ENCODE measurements around the gene GINS1. TPM values are rescaled to one million over a fixed set of nuclear protein-coding genes. Genes with fewer than 3 reads are reported as not detected.

GINS1 gene
- total and polyA plus RNA-seq, 2 donors (not counting 1 experiment from before 2014, with no cell fraction given), result 0.61 to 2.0 TPM

GRCh38 chr20:25461786-25462545, 54.5 kb downstream of the GINS1 start:
- H3K27ac ChIP-seq (ENCODE audit: low read length in 2 of 2), result no peak overlapping the region
- ChIA-PET POLR2A (no interaction called here), CTCF (no interaction called here)
- TF ChIP-seq CTCF (IDR thresholded peaks at IDR 0.05), result no peak
- TF ChIP-seq EZH2 (IDR thresholded peaks at IDR 0.05; ENCODE audit: borderline replicate concordance, insufficient read depth, low read depth, low read length, poor library complexity, severe bottlenecking), result no peak
- no peak overlapping the region for H3K27ac Mint-ChIP-seq
- DNase-seq (no peak), ATAC-seq (ENCODE audit: low read depth) (no peak)
- no peaks in the 10 kb centered on the region for H3K36me3 ChIP-seq (replicated peaks in 1 of 2; ENCODE audit: control extremely low read depth in 1 of 2, control insufficient read depth in 1 of 2, extremely low read depth in 1 of 2, insufficient read depth in 2 of 2, low read length in 1 of 2)
- H3K79me2 ChIP-seq (ENCODE audit: control insufficient read depth, insufficient read depth, low read length), result no peaks in the 10 kb centered on the region
- no peaks in the 10 kb centered on the region for H3K27me3 ChIP-seq (replicated peaks in 1 of 4; ENCODE audit: control extremely low read depth in 1 of 4, control insufficient read depth in 3 of 4, insufficient read depth in 4 of 4, low read length in 3 of 4)
- H3K4me3 Mint-ChIP-seq, result no peak overlapping the region
- no peaks in the 10 kb centered on the region for H3K27me3 Mint-ChIP-seq
- no peak overlapping the region for H3K4me3 ChIP-seq (ENCODE audit: control extremely low read depth in 1 of 5, extremely low read depth in 1 of 5, insufficient read depth in 1 of 5, low read depth in 2 of 5, low read length in 4 of 5)
- no peaks in the 10 kb centered on the region for H3K4me1 ChIP-seq (ENCODE audit: control insufficient read depth in 2 of 2, insufficient read depth in 2 of 2, low read length in 2 of 2)
- intact Hi-C loops (cut with micrococcal nuclease), result no loop called here
- no peaks in the 10 kb centered on the region for H3K4me1 Mint-ChIP-seq
- no peak overlapping the region for H2AFZ ChIP-seq (ENCODE audit: insufficient read depth, low read depth, low read length, poor library complexity, severe bottlenecking)
- no peaks in the 10 kb centered on the region for H4K20me1 ChIP-seq (ENCODE audit: control insufficient read depth, insufficient read depth, low read length, poor library complexity, severe bottlenecking)
- H3K9ac ChIP-seq (ENCODE audit: low read length), result no peak overlapping the region
- 45% methylated on average over 10 of the region's 18 CpGs for WGBS (ENCODE audit: insufficient coverage)
- H3K9me3 Mint-ChIP-seq (ENCODE audit: insufficient read depth), result no peaks in the 10 kb centered on the region
- no peaks in the 10 kb centered on the region for H3K9me3 ChIP-seq (ENCODE audit: control extremely low read depth in 1 of 3, control insufficient read depth in 2 of 3, insufficient read depth in 1 of 3, low read length in 2 of 3)
- no peak overlapping the region for H3K4me2 ChIP-seq (replicated peaks; ENCODE audit: low read depth, low read length, poor library complexity, severe bottlenecking)

- Histone ChIP-seq H2AFZ (ENCODE audit: insufficient read depth, low read depth, low read length, poor library complexity, severe bottlenecking) (no peak overlapping the region), H3K79me2 (ENCODE audit: control insufficient read depth, insufficient read depth, low read length) (no peaks in the 10 kb centered on the region), H3K4me2 (replicated peaks; ENCODE audit: low read depth, low read length, poor library complexity, severe bottlenecking) (no peak overlapping the region), H3K27me3 (replicated peaks in 1 of 4; ENCODE audit: control extremely low read depth in 1 of 4, control insufficient read depth in 3 of 4, insufficient read depth in 4 of 4, low read length in 3 of 4) (no peaks in the 10 kb centered on the region), H3K9ac (ENCODE audit: low read length) (no peak overlapping the region), H3K4me1 (ENCODE audit: control insufficient read depth in 2 of 2, insufficient read depth in 2 of 2, low read length in 2 of 2) (no peaks in the 10 kb centered on the region), H3K9me3 (ENCODE audit: control extremely low read depth in 1 of 3, control insufficient read depth in 2 of 3, insufficient read depth in 1 of 3, low read length in 2 of 3) (no peaks in the 10 kb centered on the region), H3K36me3 (replicated peaks in 1 of 2; ENCODE audit: control extremely low read depth in 1 of 2, control insufficient read depth in 1 of 2, extremely low read depth in 1 of 2, insufficient read depth in 2 of 2, low read length in 1 of 2) (no peaks in the 10 kb centered on the region), H4K20me1 (ENCODE audit: control insufficient read depth, insufficient read depth, low read length, poor library complexity, severe bottlenecking) (no peaks in the 10 kb centered on the region), H3K27ac (ENCODE audit: low read length in 2 of 2) (no peak overlapping the region), H3K4me3 (ENCODE audit: control extremely low read depth in 1 of 5, extremely low read depth in 1 of 5, insufficient read depth in 1 of 5, low read depth in 2 of 5, low read length in 4 of 5) (no peak overlapping the region)
- ChIA-PET POLR2A (no interaction called here), CTCF (no interaction called here)
- intact Hi-C loops (cut with micrococcal nuclease), result no loop called here
- no peaks in the 10 kb centered on the region for H3K27me3 Mint-ChIP-seq
- WGBS (ENCODE audit: insufficient coverage), result 91% methylated on average over 13 of the region's 13 CpGs
- no peak for ATAC-seq (ENCODE audit: low read depth)
- no peak for TF ChIP-seq EZH2 (IDR thresholded peaks at IDR 0.05; ENCODE audit: borderline replicate concordance, insufficient read depth, low read depth, low read length, poor library complexity, severe bottlenecking)
- no peak for TF ChIP-seq CTCF (IDR thresholded peaks at IDR 0.05)
- no peaks in the 10 kb centered on the region for H3K4me1 Mint-ChIP-seq
- no peak overlapping the region for H3K4me3 Mint-ChIP-seq
- H3K27ac Mint-ChIP-seq, result no peak overlapping the region
- no peaks in the 10 kb centered on the region for H3K9me3 Mint-ChIP-seq (ENCODE audit: insufficient read depth)
- DNase-seq, result no peak
Measured at GRCh38 chr20:25464501-25465242, 57.2 kb downstream of the GINS1 start.

Measured in B cell (primary cell).